HG02884 (cell line): Measurements from ENCODE around the gene POLE.
"Not testable (repeated sequence)": the region's sequence is repeated elsewhere in the genome, so short reads cannot be mapped to it uniquely, and the experiment has no call there.

Experiments
- ATAC-seq: cut with Tn5 transposase; IDR thresholded peaks from one replicate; pipeline ENCODE4 v1.9.1; 2021; ENCODE audit warnings: mild to moderate bottlenecking, moderate library complexity; ENCODE audit not compliant: unreplicated experiment

Gene POLE

GRCh38 chr12:132717531-132718387 lies 30.6 kb upstream of the POLE start:
- ATAC-seq = no peak

- no peak for ATAC-seq
Observed at GRCh38 chr12:132717011-132717410, 29.9 kb upstream of the POLE start.

- ATAC-seq = no peak
Observed at GRCh38 chr12:132716356-132716755, 29.2 kb upstream of the POLE start.

- ATAC-seq = no peak
Observed at GRCh38 chr12:132715874-132716273, 28.7 kb upstream of the POLE start.

GRCh38 chr12:132713123-132713522 lies 26.0 kb upstream of the POLE start:
- no peak for ATAC-seq

- ATAC-seq = peak; percentile 6
Observed at GRCh38 chr12:132711080-132711843, 24.1 kb upstream of the POLE start.

GRCh38 chr12:132710405-132711079 lies 23.4 kb upstream of the POLE start, which contains the start of gene PGAM5:
PGAM5 (plus strand) TSS chr12:132710842; CDS start chr12:132710877, 35 bp downstream.
- peak; percentile 80 for ATAC-seq

- ATAC-seq = peak; percentile 29
Observed at GRCh38 chr12:132710043-132710404, 22.9 kb upstream of the POLE start.

- no peak for ATAC-seq
Observed at GRCh38 chr12:132708150-132708549, 21.0 kb upstream of the POLE start.

- no peak for ATAC-seq
Observed at GRCh38 chr12:132707241-132707640, 20.1 kb upstream of the POLE start.

- ATAC-seq = no peak
Observed at GRCh38 chr12:132703641-132704040, 16.5 kb upstream of the POLE start.

GRCh38 chr12:132702640-132703039 lies 15.5 kb upstream of the POLE start:
- no peak for ATAC-seq

- no peak for ATAC-seq
Observed at GRCh38 chr12:132700212-132700822, 13.2 kb upstream of the POLE start.

GRCh38 chr12:132698341-132698740 lies 11.2 kb upstream of the POLE start:
- ATAC-seq = no peak

GRCh38 chr12:132695431-132695830 lies 8.3 kb upstream of the POLE start:
- ATAC-seq = no peak

GRCh38 chr12:132694888-132695287 lies 7.7 kb upstream of the POLE start:
- not testable (repeated sequence) for ATAC-seq

- not testable (repeated sequence) for ATAC-seq
Observed at GRCh38 chr12:132692030-132692429, 4.9 kb upstream of the POLE start.

- ATAC-seq = no peak
Observed at GRCh38 chr12:132690112-132690511, 3.0 kb upstream of the POLE start.

GRCh38 chr12:132689227-132689626 lies 2.1 kb upstream of the POLE start:
- no peak for ATAC-seq

GRCh38 chr12:132686825-132687210 lies 324 bp downstream of the POLE start:
- ATAC-seq = peak; percentile 10

GRCh38 chr12:132685400-132685799 lies 1.7 kb downstream of the POLE start:
- ATAC-seq = no peak
